B cell (primary cell): ENCODE measurements around the gene TFEB. TPM values are rescaled to one million over a fixed set of nuclear protein-coding genes. Genes with fewer than 3 reads are reported as not detected.

Source experiments
- ATAC-seq: fragments of 200-7000 bp; cut with Tn5 transposase; one replicate; pipeline ENCODE4 v1.10.0; 2021; ENCODE audit warnings: low read depth, mild to moderate bottlenecking, moderate number of reproducible peaks, moderate library complexity
- CTCF ChIA-PET: fragments of 350-600 bp; sonication (Branson Sonifier 250); formaldehyde crosslinking; loops from one replicate; lab custom pipeline; 2021; ENCODE audit warnings: antibody characterized with exemption, inconsistent platforms; lab: Charles Lee
- POLR2A ChIA-PET: fragments of 350-600 bp; sonication (Branson Sonifier 250); formaldehyde crosslinking; loops from one replicate; lab custom pipeline; 2021; ENCODE audit warnings: antibody characterized with exemption; lab: Charles Lee
- DNase-seq: peaks from one replicate; pipeline ENCODE4 v3.0.0; 2013
- H2AFZ ChIP-seq: 2 replicates; pipeline ENCODE4 v1.6.1; 2012; ENCODE audit warnings: mild to moderate bottlenecking, low read depth, low read length; ENCODE audit not compliant: insufficient read depth, poor library complexity, severe bottlenecking
- H3K27ac ChIP-seq, 2 donors: 1 replicate in 1 of 2; 2 replicates in 1 of 2; pipeline ENCODE4 v1.5.1; 2012 to 2013; ENCODE audit warnings: low read length in 2 of 2, mild to moderate bottlenecking in 2 of 2, moderate library complexity in 1 of 2
- H3K27me3 ChIP-seq, 4 experiments: fragments of 200-600 bp in 1 of 4; sonication (generic) in 1 of 4; replicated peaks in 1 of 4; 1 replicate in 2 of 4; 2 replicates in 2 of 4; pipeline versions ENCODE4 v1.6.1 to v1.7.0; 2013 to 2016; ENCODE audit warnings: low read length in 3 of 4, mild to moderate bottlenecking in 2 of 4, mixed read lengths in 1 of 4, moderate library complexity in 1 of 4; ENCODE audit not compliant: insufficient read depth in 4 of 4, control insufficient read depth in 3 of 4; ENCODE audit errors: control extremely low read depth in 1 of 4
- H3K36me3 ChIP-seq, 2 experiments: replicated peaks in 1 of 2; 1 replicate in 1 of 2; 2 replicates in 1 of 2; pipeline versions ENCODE4 v1.6.1 to v1.7.1; 2013; ENCODE audit warnings: low read length in 1 of 2; ENCODE audit not compliant: insufficient read depth in 2 of 2, control insufficient read depth in 1 of 2; ENCODE audit errors: control extremely low read depth in 1 of 2, extremely low read depth in 1 of 2
- H3K4me1 ChIP-seq, 2 donors: fragments of 200-600 bp in 1 of 2; sonication (generic) in 1 of 2; 1 replicate in 1 of 2; 2 replicates in 1 of 2; pipeline versions ENCODE4 v1.5.1 to v1.6.1; 2013 to 2017; ENCODE audit warnings: low read length in 2 of 2; ENCODE audit not compliant: control insufficient read depth in 2 of 2, insufficient read depth in 2 of 2
- H3K4me2 ChIP-seq: replicated peaks from 2 replicates; pipeline ENCODE3; 2012; ENCODE audit warnings: mild to moderate bottlenecking, low read depth, low read length; ENCODE audit not compliant: poor library complexity, severe bottlenecking
- H3K4me3 ChIP-seq, 5 experiments: fragments of 200-600 bp in 1 of 5; sonication (generic) in 1 of 5; 1 replicate in 3 of 5; 2 replicates in 2 of 5; pipeline versions ENCODE4 v1.5.1 to v1.7.0; 2011 to 2016; ENCODE audit warnings: low read length in 4 of 5, mild to moderate bottlenecking in 4 of 5, low read depth in 2 of 5, control low read depth in 1 of 5, moderate library complexity in 1 of 5; ENCODE audit not compliant: insufficient read depth in 1 of 5; ENCODE audit errors: control extremely low read depth in 1 of 5, extremely low read depth in 1 of 5
- H3K79me2 ChIP-seq: fragments of 200-600 bp; sonication (generic); one replicate; pipeline ENCODE4 v1.6.0; 2016; ENCODE audit warnings: low read length; ENCODE audit not compliant: control insufficient read depth, insufficient read depth
- H3K9ac ChIP-seq: fragments of 200-600 bp; sonication (generic); 2 replicates; pipeline ENCODE4 v1.6.1; 2017; ENCODE audit warnings: mild to moderate bottlenecking, low read length, moderate library complexity
- H3K9me3 ChIP-seq, 3 donors: one replicate each; pipeline versions ENCODE4 v1.6.1 to v1.7.1; 2013; ENCODE audit warnings: low read length in 2 of 3; ENCODE audit not compliant: control insufficient read depth in 2 of 3, insufficient read depth in 1 of 3; ENCODE audit errors: control extremely low read depth in 1 of 3
- H4K20me1 ChIP-seq: 2 replicates; pipeline ENCODE4 v1.6.0; 2012; ENCODE audit warnings: mild to moderate bottlenecking, low read length; ENCODE audit not compliant: insufficient read depth, control insufficient read depth, poor library complexity, severe bottlenecking
- H3K27ac Mint-ChIP-seq: one replicate; pipeline ENCODE4 v1.8.0; 2021; ENCODE audit warnings: mixed read lengths
- H3K27me3 Mint-ChIP-seq: one replicate; pipeline ENCODE4 v1.8.0; 2021; ENCODE audit warnings: mixed read lengths
- H3K4me1 Mint-ChIP-seq: one replicate; pipeline ENCODE4 v1.8.0; 2021; ENCODE audit warnings: mixed read lengths
- H3K4me3 Mint-ChIP-seq: one replicate; pipeline ENCODE4 v1.8.0; 2021; ENCODE audit warnings: mixed read lengths
- H3K9me3 Mint-ChIP-seq: one replicate; pipeline ENCODE4 v1.8.0; 2022; ENCODE audit warnings: mixed read lengths; ENCODE audit not compliant: insufficient read depth
- EZH2 ChIP-seq: IDR thresholded peaks from 2 replicates; pipeline ENCODE4 v1.6.1; 2012; ENCODE audit warnings: borderline replicate concordance, low read depth, mild to moderate bottlenecking, moderate library complexity, low read length; ENCODE audit not compliant: insufficient read depth, poor library complexity, severe bottlenecking
- WGBS: methylation state at CpG from one replicate; pipeline ENCODE4 v1.1.5; 2013; ENCODE audit warnings: missing lambda C conversion rate; ENCODE audit not compliant: insufficient coverage; 5-methylcytosine and 5-hydroxymethylcytosine counted together
- intact Hi-C: fragments of 100-400 bp; cut with micrococcal nuclease; formaldehyde crosslinking; loops from one replicate; pipeline ENCODE4 v1.10.0; 2022
- polyA plus RNA-seq: library from polyadenylated mRNA; depleted of rRNA; stranded (reverse); fragments of >200 nt; gene quantifications from 2 replicates; pipeline ENCODE4 v1.2.3, GENCODE V29; 2012
- total RNA-seq, 2 donors: library from RNA; stranded (reverse); fragments of 120-200 nt in 1 of 2; gene quantifications; 1 replicate in 1 of 2; 2 replicates in 1 of 2; pipeline versions ENCODE4 v1.2.3 to v1.2.4, GENCODE V29; 2013 to 2022
- TF ChIP-seq, protein P1 (sequence below): fragments of 200-600 bp; IDR thresholded peaks from one replicate; pipeline ENCODE4 v1.8.0; 2022; ENCODE audit warnings: antibody characterized with exemption, mild to moderate bottlenecking

The TFEB gene
- total and polyA plus RNA-seq, 2 donors (not counting 1 experiment from before 2014, with no cell fraction given): 113 to 148 TPM

DNA sequence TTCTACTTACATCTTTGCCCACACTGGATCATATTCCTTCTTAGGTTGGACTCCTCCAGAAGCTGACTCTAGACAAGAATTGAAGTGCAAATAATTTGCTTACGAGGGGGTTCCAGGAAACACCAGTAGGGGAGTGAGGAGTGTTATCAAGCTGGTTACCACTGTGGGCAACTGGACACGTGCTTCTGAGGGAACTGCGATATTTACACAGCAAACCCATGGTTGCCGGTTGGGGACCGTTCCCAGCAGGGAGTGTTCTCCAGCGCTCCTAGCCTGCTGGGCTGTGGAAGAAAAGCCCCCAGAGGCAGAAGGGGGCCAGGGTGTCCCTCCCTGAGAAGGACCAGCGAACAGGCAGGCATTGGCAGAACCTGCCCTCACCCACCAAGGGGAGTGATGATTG is 75.5 kb downstream of the TFEB start:
- intact Hi-C loops: no loop called here
- peaks cover 58% of the 10 kb centered on the region for H3K27me3 Mint-ChIP-seq
- POLR2A ChIA-PET: no interaction called here
- Histone ChIP-seq H4K20me1 (no peaks in the 10 kb centered on the region), H3K9me3 (no peaks in the 10 kb centered on the region), H3K27ac (no peak overlapping the region), H3K79me2 (no peaks in the 10 kb centered on the region), H3K36me3 (no peaks in the 10 kb centered on the region), H3K9ac (no peak overlapping the region), H3K4me2 (no peak overlapping the region), H2AFZ (no peak overlapping the region), H3K27me3 (peaks cover 0 to 26% (median 4%) of the 10 kb centered on the region in 4 experiments), H3K4me3 (no peak overlapping the region), H3K4me1 (no peaks in the 10 kb centered on the region)
- no peak for TF ChIP-seq EZH2
- TF ChIP-seq, protein P1, sequence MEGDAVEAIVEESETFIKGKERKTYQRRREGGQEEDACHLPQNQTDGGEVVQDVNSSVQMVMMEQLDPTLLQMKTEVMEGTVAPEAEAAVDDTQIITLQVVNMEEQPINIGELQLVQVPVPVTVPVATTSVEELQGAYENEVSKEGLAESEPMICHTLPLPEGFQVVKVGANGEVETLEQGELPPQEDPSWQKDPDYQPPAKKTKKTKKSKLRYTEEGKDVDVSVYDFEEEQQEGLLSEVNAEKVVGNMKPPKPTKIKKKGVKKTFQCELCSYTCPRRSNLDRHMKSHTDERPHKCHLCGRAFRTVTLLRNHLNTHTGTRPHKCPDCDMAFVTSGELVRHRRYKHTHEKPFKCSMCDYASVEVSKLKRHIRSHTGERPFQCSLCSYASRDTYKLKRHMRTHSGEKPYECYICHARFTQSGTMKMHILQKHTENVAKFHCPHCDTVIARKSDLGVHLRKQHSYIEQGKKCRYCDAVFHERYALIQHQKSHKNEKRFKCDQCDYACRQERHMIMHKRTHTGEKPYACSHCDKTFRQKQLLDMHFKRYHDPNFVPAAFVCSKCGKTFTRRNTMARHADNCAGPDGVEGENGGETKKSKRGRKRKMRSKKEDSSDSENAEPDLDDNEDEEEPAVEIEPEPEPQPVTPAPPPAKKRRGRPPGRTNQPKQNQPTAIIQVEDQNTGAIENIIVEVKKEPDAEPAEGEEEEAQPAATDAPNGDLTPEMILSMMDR: no peak
- CTCF ChIA-PET: no interaction called here
- H3K27ac Mint-ChIP-seq: no peak overlapping the region
- no peaks in the 10 kb centered on the region for H3K4me1 Mint-ChIP-seq
- 9% methylated on average over 7 of the region's 7 CpGs for WGBS
- ATAC-seq (no peak), DNase-seq (no peak)
- H3K4me3 Mint-ChIP-seq: no peak overlapping the region
- no peaks in the 10 kb centered on the region for H3K9me3 Mint-ChIP-seq

GRCh38 chr6:41658636-41659035 is 76.8 kb downstream of the TFEB start:
- DNase-seq: no peak
- no peak for ATAC-seq
- H3K9ac ChIP-seq: no peak overlapping the region
- no peak overlapping the region for H3K27ac ChIP-seq
- CTCF ChIA-PET: no interaction called here
- H3K79me2 ChIP-seq: no peaks in the 10 kb centered on the region
- H4K20me1 ChIP-seq: no peaks in the 10 kb centered on the region
- peaks cover 0 to 26% (median 4%) of the 10 kb centered on the region in 4 experiments for H3K27me3 ChIP-seq
- no peak overlapping the region for H3K27ac Mint-ChIP-seq
- no peaks in the 10 kb centered on the region for H3K9me3 ChIP-seq
- H3K4me3 Mint-ChIP-seq: no peak overlapping the region
- H3K4me1 Mint-ChIP-seq: no peaks in the 10 kb centered on the region
- H3K36me3 ChIP-seq: no peaks in the 10 kb centered on the region
- intact Hi-C loops: no loop called here
- peaks cover 59% of the 10 kb centered on the region for H3K27me3 Mint-ChIP-seq
- no peaks in the 10 kb centered on the region for H3K4me1 ChIP-seq
- H2AFZ ChIP-seq: no peak overlapping the region
- no peak for TF ChIP-seq EZH2
- TF ChIP-seq, protein P1: no peak
- no peak overlapping the region for H3K4me3 ChIP-seq
- WGBS: 90% methylated on average over 12 of the region's 13 CpGs
- no peaks in the 10 kb centered on the region for H3K9me3 Mint-ChIP-seq
- POLR2A ChIA-PET: no interaction called here
- no peak overlapping the region for H3K4me2 ChIP-seq
